Erythroblast (primary cell): ENCODE measurements around the gene OSBP2.

Source experiments
- GATA1 ChIP-seq: IDR thresholded peaks from 2 replicates; pipeline ENCODE4 v1.6.1; 2011; ENCODE audit warnings: low read depth, mild to moderate bottlenecking, control low read depth, low read length, moderate library complexity
- POLR2A ChIP-seq: IDR thresholded peaks from 2 replicates; pipeline ENCODE4 v1.6.1; 2011; ENCODE audit warnings: mild to moderate bottlenecking, low read length

DNA sequence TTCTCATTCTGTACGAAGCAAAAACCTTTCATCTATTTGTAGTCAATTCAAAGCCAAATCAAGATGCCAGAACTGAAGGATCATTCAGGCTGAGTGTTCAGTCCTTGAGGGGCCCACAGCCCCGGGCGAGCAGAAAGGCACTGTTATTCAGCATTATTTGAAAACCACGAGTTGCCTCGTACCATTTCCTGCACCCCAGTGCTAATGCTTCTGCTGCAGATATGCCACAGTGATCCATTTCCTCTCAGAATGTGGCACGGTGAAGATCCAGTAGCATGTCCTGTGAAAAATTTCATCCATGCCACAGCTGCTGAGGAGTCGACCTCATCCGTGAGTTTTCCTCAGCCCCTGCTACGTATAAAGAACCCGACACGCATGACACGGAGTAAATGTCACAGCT lies 85.4 kb downstream of the OSBP2 start:
- no peak for TF ChIP-seq POLR2A
- TF ChIP-seq GATA1: no peak
